IPS DF 6.9 (cell line): ENCODE results near the gene NKAIN2.

Experiments used
- DNase-seq: peaks from one replicate; pipeline ENCODE4 v3.0.0-alpha.2; 2013; ENCODE audit warnings: low read depth, low spot score
- H3K27ac ChIP-seq: one replicate; pipeline ENCODE4 v1.5.1; 2013; ENCODE audit warnings: low read length, control low read depth
- H3K27me3 ChIP-seq: 2 replicates; pipeline ENCODE4 v1.6.1; 2013; ENCODE audit warnings: mild to moderate bottlenecking, low read length; ENCODE audit not compliant: control insufficient read depth, insufficient read depth
- H3K36me3 ChIP-seq: 2 replicates; pipeline ENCODE4 v1.6.1; 2013; ENCODE audit warnings: low read length; ENCODE audit not compliant: control insufficient read depth, insufficient read depth
- H3K4me1 ChIP-seq: 2 replicates; pipeline ENCODE4 v1.6.1; 2013; ENCODE audit warnings: low read length; ENCODE audit not compliant: control insufficient read depth, insufficient read depth
- H3K4me3 ChIP-seq: 2 replicates; pipeline ENCODE4 v1.5.1; 2013; ENCODE audit warnings: mild to moderate bottlenecking, low read length
- H3K9me3 ChIP-seq: 2 replicates; pipeline ENCODE4 v1.6.1; 2013; ENCODE audit warnings: low read length, inconsistent platforms; ENCODE audit not compliant: control insufficient read depth, insufficient read depth
- WGBS: extraction: QIAGEN DNeasy Blood & Tissue Kit; methylation state at CpG from one replicate; pipeline ENCODE4 v1.1.7; 2013; ENCODE audit warnings: mixed read lengths, missing lambda C conversion rate; ENCODE audit not compliant: insufficient read length, insufficient coverage; 5-methylcytosine and 5-hydroxymethylcytosine counted together

Gene NKAIN2

GRCh38 chr6:124073820-124074587 is 270.3 kb downstream of the NKAIN2 start:
- Histone ChIP-seq H3K36me3 (no peaks in the 10 kb centered on the region), H3K9me3 (no peaks in the 10 kb centered on the region), H3K27ac (no peak overlapping the region), H3K27me3 (no peaks in the 10 kb centered on the region), H3K4me3 (no peak overlapping the region), H3K4me1 (0 out of 2 replicates have a peak, but pooled peaks cover 1% of the 10 kb centered on the region)
- no peak for DNase-seq
- no CpG with 5 or more reads among the region's 6 CpGs for whole genome bisulfite sequencing

- no peak for DNase-seq
- Histone ChIP-seq H3K4me1 (0 out of 2 replicates have a peak, but pooled peaks cover 1% of the 10 kb centered on the region), H3K9me3 (no peaks in the 10 kb centered on the region), H3K27ac (no peak overlapping the region), H3K4me3 (no peak overlapping the region), H3K36me3 (no peaks in the 10 kb centered on the region), H3K27me3 (no peaks in the 10 kb centered on the region)
- WGBS, result no CpG with 5 or more reads among the region's 5 CpGs
These were observed 270.9 kb downstream of the NKAIN2 start for GRCh38 chr6:124074606-124075005.

- no peak overlapping the region for H3K4me3 ChIP-seq
These were observed 272.8 kb downstream of the NKAIN2 start for GRCh38 chr6:124076336-124077048.

GRCh38 chr6:124078169-124078568 is 274.5 kb downstream of the NKAIN2 start:
- no peak overlapping the region for H3K4me3 ChIP-seq
- no peaks in the 10 kb centered on the region for H3K36me3 ChIP-seq
- no peak overlapping the region for H3K27ac ChIP-seq
- H3K9me3 ChIP-seq, result no peaks in the 10 kb centered on the region
- no peak for DNase-seq
- H3K27me3 ChIP-seq, result no peaks in the 10 kb centered on the region
- 0 out of 2 replicates have a peak, but pooled peaks cover 1% of the 10 kb centered on the region for H3K4me1 ChIP-seq

More at GRCh38 chr6:124076336-124077048, 272.8 kb downstream of the NKAIN2 start:
- H3K9me3 ChIP-seq, result no peaks in the 10 kb centered on the region
- H3K27me3 ChIP-seq, result no peaks in the 10 kb centered on the region
- no peak overlapping the region for H3K27ac ChIP-seq
- H3K36me3 ChIP-seq, result no peaks in the 10 kb centered on the region
- whole genome bisulfite sequencing, result no CpG with 5 or more reads among the region's 5 CpGs
- no peak for DNase-seq
- H3K4me1 ChIP-seq, result 0 out of 2 replicates have a peak, but pooled peaks cover 1% of the 10 kb centered on the region

- no peaks in the 10 kb centered on the region for H3K27me3 ChIP-seq
- H3K4me3 ChIP-seq, result no peak overlapping the region
- no peak for DNase-seq
- no peaks in the 10 kb centered on the region for H3K4me1 ChIP-seq
- H3K27ac ChIP-seq, result no peak overlapping the region
- H3K36me3 ChIP-seq, result no peaks in the 10 kb centered on the region
- WGBS, result no CpG with 5 or more reads among the region's 1 CpG
- no peaks in the 10 kb centered on the region for H3K9me3 ChIP-seq
These were observed 276.8 kb downstream of the NKAIN2 start for GRCh38 chr6:124080483-124080882.

GRCh38 chr6:124090491-124090890 is 286.8 kb downstream of the NKAIN2 start:
- Histone ChIP-seq H3K27me3 (no peaks in the 10 kb centered on the region), H3K4me3 (no peak overlapping the region), H3K27ac (no peak overlapping the region), H3K9me3 (no peaks in the 10 kb centered on the region), H3K36me3 (no peaks in the 10 kb centered on the region), H3K4me1 (no peaks in the 10 kb centered on the region)
- WGBS, result no CpG with 5 or more reads among the region's 2 CpGs
- DNase-seq, result no peak

- no peaks in the 10 kb centered on the region for H3K4me1 ChIP-seq
- no peak overlapping the region for H3K27ac ChIP-seq
- DNase-seq, result no peak
- H3K27me3 ChIP-seq, result no peaks in the 10 kb centered on the region
- no peak overlapping the region for H3K4me3 ChIP-seq
- no CpG with 5 or more reads among the region's 1 CpG for WGBS
- H3K9me3 ChIP-seq, result no peaks in the 10 kb centered on the region
- no peaks in the 10 kb centered on the region for H3K36me3 ChIP-seq
These were observed 295.9 kb downstream of the NKAIN2 start for GRCh38 chr6:124099520-124099919.

GRCh38 chr6:124110514-124110913 is 306.8 kb downstream of the NKAIN2 start:
- Histone ChIP-seq H3K27me3 (no peaks in the 10 kb centered on the region), H3K4me3 (no peak overlapping the region), H3K27ac (no peak overlapping the region), H3K4me1 (no peaks in the 10 kb centered on the region), H3K9me3 (no peaks in the 10 kb centered on the region), H3K36me3 (no peaks in the 10 kb centered on the region)
- WGBS, result no CpG with 5 or more reads among the region's 4 CpGs
- DNase-seq, result no peak

GRCh38 chr6:124119596-124119995 is 315.9 kb downstream of the NKAIN2 start:
- Histone ChIP-seq H3K36me3 (no peaks in the 10 kb centered on the region), H3K4me3 (no peak overlapping the region), H3K27me3 (no peaks in the 10 kb centered on the region), H3K27ac (no peak overlapping the region), H3K4me1 (no peaks in the 10 kb centered on the region), H3K9me3 (no peaks in the 10 kb centered on the region)
- DNase-seq, result no peak
- WGBS, result no CpG with 5 or more reads among the region's 1 CpG

- no CpG with 5 or more reads among the region's 2 CpGs for WGBS
- no peak overlapping the region for H3K27ac ChIP-seq
- no peaks in the 10 kb centered on the region for H3K9me3 ChIP-seq
- no peaks in the 10 kb centered on the region for H3K4me1 ChIP-seq
- no peaks in the 10 kb centered on the region for H3K36me3 ChIP-seq
- no peak for DNase-seq
- H3K4me3 ChIP-seq, result no peak overlapping the region
- H3K27me3 ChIP-seq, result no peaks in the 10 kb centered on the region
These were observed 320.0 kb downstream of the NKAIN2 start for GRCh38 chr6:124123617-124124209.
